A549 (cell line): ENCODE measurements around the gene TMOD2. TPM values are rescaled to one million over a fixed set of nuclear protein-coding genes. Genes with fewer than 3 reads are reported as not detected.

Experiments used
- ATAC-seq, 2 experiments: fragments of 200-7000 bp in 1 of 2; fragments of >200 bp in 1 of 2; cut with Nextera tagmentation in 1 of 2; cut with Tn5 transposase in 1 of 2; 3 replicates each; pipeline versions ENCODE4 v1.8.0 to v1.9.1; 2018 to 2020; ENCODE audit warnings: mild to moderate bottlenecking in 1 of 2, moderate library complexity in 1 of 2
- CTCF ChIA-PET: fragments of 300-600 bp; sonication (Branson Sonifier 250); formaldehyde crosslinking; extraction: SDS; loops from one replicate; lab custom pipeline; 2021; ENCODE audit warnings: antibody characterized with exemption, inconsistent platforms; lab: Yijun Ruan, JAX
- POLR2A ChIA-PET: fragments of 350-600 bp; formaldehyde crosslinking; extraction: SDS; loops from one replicate; lab custom pipeline; 2021; ENCODE audit warnings: antibody characterized with exemption, inconsistent platforms; lab: Yijun Ruan, JAX
- DNase-seq, 2 experiments: peaks; one replicate each; pipeline versions ENCODE4 v3.0.0 to v3.0.0-alpha.2; 2011 to 2016; ENCODE audit warnings: low read depth in 1 of 2, low spot score in 1 of 2
- FAIRE-seq: peaks from 2 replicates; lab custom pipeline; 2011; peaks lifted over from hg19 to GRCh38; lab: Jason Lieb, UNC
- H3K27ac ChIP-seq, 2 experiments: fragments of >200 bp; sonication (Bioruptor Twin); formaldehyde crosslinking; 3 replicates each; pipeline ENCODE4 v1.5.1; 2016 to 2017
- H3K4me1 ChIP-seq: fragments of >200 bp; sonication (Bioruptor Twin); formaldehyde crosslinking; 3 replicates; pipeline ENCODE4 v1.6.1; 2016
- H3K4me2 ChIP-seq: fragments of >200 bp; sonication (Bioruptor Twin); formaldehyde crosslinking; 3 replicates; pipeline ENCODE4 v1.6.1; 2016
- H3K4me3 ChIP-seq: fragments of >200 bp; sonication (Bioruptor Twin); formaldehyde crosslinking; 3 replicates; pipeline ENCODE4 v1.5.1; 2016
- H3K9me3 ChIP-seq: fragments of >200 bp; sonication (Bioruptor Twin); formaldehyde crosslinking; 3 replicates; pipeline ENCODE4 v1.6.1; 2016
- BHLHE40 ChIP-seq: IDR thresholded peaks from 2 replicates; pipeline ENCODE4 v1.6.1; 2012; ENCODE audit warnings: low read depth, low read length, inconsistent platforms
- CBX2 ChIP-seq: fragments of 200-600 bp; sonication (generic); IDR thresholded peaks from 2 replicates; pipeline ENCODE4 v1.6.1; 2016; ENCODE audit warnings: low read depth, mild to moderate bottlenecking, borderline replicate concordance
- CTCF ChIP-seq: fragments of >200 bp; sonication (Bioruptor Twin); formaldehyde crosslinking; IDR thresholded peaks from 3 replicates; pipeline ENCODE4 v1.5.1; 2016
- EHF ChIP-seq: fragments of 250-450 bp; sonication (Bioruptor Pico); IDR thresholded peaks from 2 replicates; pipeline ENCODE4 v1.5.0; 2020; ENCODE audit warnings: mild to moderate bottlenecking
- ESRRA ChIP-seq: fragments of 150-350 bp; IDR thresholded peaks from 2 replicates; pipeline ENCODE4 v1.6.1; 2014; ENCODE audit warnings: mild to moderate bottlenecking, low read length, borderline replicate concordance
- FOSL2 ChIP-seq, 2 experiments: fragments of 450-650 bp in 1 of 2; fragments of >200 bp in 1 of 2; sonication (Bioruptor Twin) in 1 of 2; formaldehyde crosslinking; IDR thresholded peaks; 2 replicates each; pipeline versions ENCODE4 v1.5.0 to v1.6.1; 2016 to 2020; ENCODE audit warnings: mild to moderate bottlenecking in 1 of 2, moderate library complexity in 1 of 2
- HOXA7 ChIP-seq: fragments of 250-450 bp; sonication (Bioruptor Pico); IDR thresholded peaks from 2 replicates; pipeline ENCODE4 v1.5.0; 2020; ENCODE audit warnings: mild to moderate bottlenecking, moderate library complexity
- HOXB13 ChIP-seq: fragments of 250-450 bp; sonication (Bioruptor Pico); IDR thresholded peaks from 2 replicates; pipeline ENCODE4 v1.5.0; 2020; ENCODE audit warnings: low read depth, mild to moderate bottlenecking, moderate library complexity
- MAFK ChIP-seq: fragments of 450-650 bp; IDR thresholded peaks from 2 replicates; pipeline ENCODE4 v1.6.1; 2014; ENCODE audit not compliant: partially characterized antibody
- MAX ChIP-seq: IDR thresholded peaks from 2 replicates; pipeline ENCODE4 v1.6.1; 2012
- NFE2L2 ChIP-seq: fragments of 150-350 bp; conservative IDR thresholded peaks from 2 replicates; pipeline ENCODE4 v1.6.1; 2014; ENCODE audit warnings: low read length
- PBX3 ChIP-seq: IDR thresholded peaks from 2 replicates; pipeline ENCODE4 v1.6.1; 2012
- RAD21 ChIP-seq, 2 experiments: fragments of >200 bp in 1 of 2; sonication (Bioruptor Twin) in 1 of 2; formaldehyde crosslinking in 1 of 2; IDR thresholded peaks in 1 of 2; conservative IDR thresholded peaks in 1 of 2; 2 replicates in 1 of 2; 3 replicates in 1 of 2; pipeline ENCODE4 v1.6.1; 2012 to 2018; ENCODE audit warnings: inconsistent platforms in 1 of 2
- REST ChIP-seq: fragments of 200-600 bp; sonication (generic); IDR thresholded peaks from 2 replicates; pipeline ENCODE4 v1.6.1; 2016; ENCODE audit warnings: antibody characterized with exemption, mild to moderate bottlenecking, moderate library complexity
- SREBF2 ChIP-seq: fragments of 450-650 bp; IDR thresholded peaks from 2 replicates; pipeline ENCODE4 v1.6.1; 2014; ENCODE audit warnings: mild to moderate bottlenecking, moderate library complexity
- ZSCAN20 ChIP-seq: fragments of 250-450 bp; sonication (Bioruptor Pico); IDR thresholded peaks from 2 replicates; pipeline ENCODE4 v1.8.0; 2022; ENCODE audit warnings: mild to moderate bottlenecking, moderate library complexity
- WGBS: methylation state at CpG from one replicate; pipeline ENCODE4 v1.1.6; 2017; ENCODE audit errors: missing lambda C conversion rate; 5-methylcytosine and 5-hydroxymethylcytosine counted together
- polyA plus RNA-seq, 4 experiments: library from polyadenylated mRNA; depleted of rRNA in 3 of 4; stranded (reverse); fragments of >200 nt; fragmentation: RNase III in 1 of 4; extraction: RNeasy Plus Mini Kit Qiagen cat#74134 plus additional on column Dnase treatment in 1 of 4; gene quantifications; 2 replicates in 3 of 4; 3 replicates in 1 of 4; pipeline ENCODE4 v1.2.3, GENCODE V29; 2011 to 2017

TMOD2 gene
- polyA plus RNA-seq, 2 of the 4 experiments (the other 2 are of a cell fraction): 2.1 to 2.5 TPM

- Histone ChIP-seq H3K9me3 (no peaks in the 10 kb centered on the region), H3K4me2 (peak overlapping the region; percentile 14), H3K27ac (0 out of 6 replicates have a peak overlapping the region, but pooled peaks of 1 of the 2 experiments have one; percentile 10), H3K4me1 (peaks cover 21% of the 10 kb centered on the region), H3K4me3 (no peak overlapping the region)
- POLR2A ChIA-PET: interaction anchor here (0.7 to 0.8 kb wide), 2 partner anchors 9 to 11 kb away, joined by 3 to 5 read pairs; partner anchors contain the start of gene LYSMD2
- TF ChIP-seq HOXB13 (CRISPR knock-in tag) (no peak), REST (no peak), CTCF (no peak), BHLHE40 (no peak), FOSL2 (IDR thresholded peaks at IDR 0.05) (peak; percentile 71), FOSL2 (CRISPR knock-in tag; IDR thresholded peaks at IDR 0.05) (peak; percentile 87), HOXA7 (CRISPR knock-in tag) (no peak), EHF (no peak), PBX3 (no peak), ZSCAN20 (CRISPR knock-in tag) (no peak), MAX (peak; percentile 8; the same call in 1 of the 2 replicates), NFE2L2 (no peak), SREBF2 (no peak), RAD21 (conservative IDR thresholded peaks at IDR 0.05 in 1 of 2, IDR thresholded peaks at IDR 0.05 in 1 of 2) (peak in 1 of 2 experiments; percentile 10; a peak in 1 of 5 replicates)
- CTCF ChIA-PET: interaction anchor here (0.8 to 3.6 kb wide), 4 partner anchors 10 to 76 kb away, joined by 3 to 22 read pairs (median 8); partner anchors contain the start of gene LYSMD2
- peak; percentile 74 to 88 for DNase-seq
- FAIRE-seq: peak; percentile 28
- WGBS: 19% methylated on average over 5 of the region's 5 CpGs
- peak; percentile 97 to 98 for ATAC-seq
Measured at GRCh38 chr15:51726302-51727073, 24.9 kb upstream of the TMOD2 start.

- peak overlapping the region; percentile 14; the same call in 2 of the 3 replicates for H3K4me2 ChIP-seq
- H3K4me3 ChIP-seq: no peak overlapping the region
- H3K9me3 ChIP-seq: no peaks in the 10 kb centered on the region
- CTCF ChIA-PET: interaction anchor here (0.8 to 3.6 kb wide), 4 partner anchors 9 to 77 kb away, joined by 3 to 22 read pairs (median 8); partner anchors contain the start of gene LYSMD2
- FAIRE-seq (no peak), DNase-seq (peak; percentile 34 to 49), ATAC-seq (peak; percentile 83 to 85)
- 78% methylated on average over 4 of the region's 4 CpGs for WGBS
- no peak for TF ChIP-seq ESRRA
- TF ChIP-seq MAFK: peak; percentile 26
- no peak for TF ChIP-seq FOSL2 (IDR thresholded peaks at IDR 0.05)
- TF ChIP-seq FOSL2 (CRISPR knock-in tag; IDR thresholded peaks at IDR 0.05): peak; percentile 20; the same call in 1 of the 2 replicates
- TF ChIP-seq CBX2: no peak
- peaks cover 21% of the 10 kb centered on the region for H3K4me1 ChIP-seq
- POLR2A ChIA-PET: no interaction called here
- 0 out of 6 replicates have a peak overlapping the region, but pooled peaks of 1 of the 2 experiments have one; percentile 5 for H3K27ac ChIP-seq
Measured at GRCh38 chr15:51727141-51727897, 24.1 kb upstream of the TMOD2 start.
